H1 (cell line): ENCODE measurements around the gene DNAI2. TPM values are rescaled to one million over a fixed set of nuclear protein-coding genes. Genes with fewer than 3 reads are reported as not detected.

Experiments used
- BACH1 ChIP-seq: IDR thresholded peaks from 2 replicates; pipeline ENCODE4 v1.6.1; 2012; ENCODE audit warnings: low read length, improper control_type of control experiment
- KDM4A ChIP-seq: IDR thresholded peaks from one replicate; pipeline ENCODE4 v1.7.1; 2012; ENCODE audit warnings: low read depth, mild to moderate bottlenecking, moderate library complexity, low read length, inconsistent platforms; ENCODE audit not compliant: severe bottlenecking
- RBBP5 ChIP-seq: IDR thresholded peaks from 2 replicates; pipeline ENCODE4 v1.7.1; 2012; ENCODE audit warnings: low read depth, mild to moderate bottlenecking, inconsistent platforms, low read length, moderate library complexity, borderline replicate concordance
- TAF7 ChIP-seq: optimal IDR thresholded peaks from 2 replicates; pipeline ENCODE3; 2011; ENCODE audit warnings: low read depth, mild to moderate bottlenecking, inconsistent platforms, low read length, moderate library complexity, borderline replicate concordance
- polyA plus RNA-seq, 7 experiments: library from polyadenylated mRNA; depleted of rRNA in 3 of 7; stranded (reverse) in 5 of 7; unstranded in 2 of 7; fragments of >200 nt in 5 of 7; fragments of 200-250 nt in 2 of 7; gene quantifications; 1 replicate in 5 of 7; 2 replicates in 1 of 7; 4 replicates in 1 of 7; pipeline versions ENCODE4 v1.2.1 to v1.2.3, GENCODE V29; 2011 to 2013; ENCODE audit warnings: missing spikeins in 2 of 7, mixed read lengths in 2 of 7
- total RNA-seq: library from RNA; stranded (reverse); fragmentation: NEBNext Ultra II Directional; extraction: Animal tissue kit (Norgen Biotek cat#: 25700); gene quantifications from 2 replicates; pipeline ENCODE4 v1.2.1, GENCODE V29; 2021

The DNAI2 gene
- total and polyA plus RNA-seq, 2 of the 8 experiments (the other 6 are each of a cell fraction or from before 2014, with no cell fraction given), result 0.08 to 0.15 TPM

GRCh38 chr17:74235911-74236371, 38.1 kb upstream of the DNAI2 start (continued):
- TF ChIP-seq TAF7, result no peak
- TF ChIP-seq BACH1, result no peak
- TF ChIP-seq RBBP5, result no peak
- no peak for TF ChIP-seq KDM4A
